Activated CD4-positive, alpha-beta T cell treated with anti-CD3 and anti-CD28 coated beads for 24 hours (primary cell): ENCODE measurements around the gene PBOV1.

Experiments
- DNase-seq, 2 donors: peaks; one replicate each; pipeline ENCODE4 v3.0.0-alpha.2; 2020; ENCODE audit warnings: low read depth in 2 of 2

PBOV1 gene

DNA sequence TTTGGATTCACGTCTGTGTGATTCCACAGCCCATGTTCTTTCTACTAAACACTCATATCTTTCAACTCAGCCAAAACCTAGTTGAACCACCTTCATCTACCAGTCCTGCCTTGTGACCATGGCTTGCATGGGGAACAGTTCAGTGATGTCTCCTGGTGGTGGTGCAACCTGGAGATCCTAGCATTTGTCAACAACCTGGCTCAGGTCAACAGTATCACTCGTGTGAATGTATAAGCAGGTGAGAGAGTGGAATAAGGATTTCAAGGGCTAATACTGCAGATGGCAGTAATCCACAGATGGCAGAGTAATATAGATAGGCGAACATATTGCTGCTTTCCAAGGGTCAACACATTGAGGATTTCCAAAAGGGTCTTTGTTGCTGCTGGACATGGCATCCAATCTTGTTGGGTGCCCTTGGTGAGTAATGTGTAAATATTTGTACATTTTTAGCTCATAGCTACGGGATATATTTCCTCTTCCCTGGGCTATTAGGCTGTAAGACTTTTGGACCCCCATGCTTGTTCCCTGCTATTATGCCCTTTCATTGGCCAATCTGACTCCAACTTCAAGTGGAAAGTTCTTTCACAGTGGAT lies 13.4 kb downstream of the PBOV1 start:
- DNase-seq, result no peak

DNA sequence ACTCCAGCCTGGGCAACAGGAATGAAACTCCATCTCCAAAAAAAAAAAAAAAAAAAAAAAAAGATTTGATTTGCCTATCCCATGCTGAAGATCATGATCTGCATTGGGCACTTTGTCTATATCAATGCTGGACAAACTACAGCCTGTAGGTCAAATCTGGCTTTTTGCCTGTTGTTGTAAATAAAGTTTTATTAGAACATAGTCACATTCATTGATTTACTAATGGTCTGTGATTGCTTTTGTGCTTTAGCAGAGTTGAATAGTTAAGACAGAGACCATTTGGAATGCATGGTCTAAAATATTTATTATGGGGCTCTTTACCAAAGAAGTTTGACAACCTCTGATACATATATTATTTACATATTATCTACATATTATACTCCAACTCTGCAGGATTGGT lies 14.0 kb downstream of the PBOV1 start:
- no peak for DNase-seq

DNA sequence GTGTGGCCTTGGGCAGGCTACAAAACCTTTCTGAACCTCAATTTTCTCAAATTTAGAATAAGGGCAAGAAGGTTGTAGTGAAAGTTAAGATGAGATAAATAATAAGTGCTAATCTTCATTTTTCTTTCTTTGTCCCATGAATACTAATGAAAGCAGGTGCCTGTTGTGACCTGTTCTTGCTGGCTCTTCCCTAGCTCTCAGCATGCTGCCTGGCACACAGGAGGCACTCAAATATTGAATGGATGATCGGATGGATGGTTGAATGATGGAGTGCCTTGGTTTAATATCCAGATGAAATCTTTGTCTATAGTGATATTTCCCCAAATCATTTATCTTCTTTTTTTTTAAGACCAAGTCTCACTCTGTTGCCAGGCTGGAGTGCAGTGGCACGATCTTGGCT lies 15.0 kb downstream of the PBOV1 start:
- no peak for DNase-seq

DNA sequence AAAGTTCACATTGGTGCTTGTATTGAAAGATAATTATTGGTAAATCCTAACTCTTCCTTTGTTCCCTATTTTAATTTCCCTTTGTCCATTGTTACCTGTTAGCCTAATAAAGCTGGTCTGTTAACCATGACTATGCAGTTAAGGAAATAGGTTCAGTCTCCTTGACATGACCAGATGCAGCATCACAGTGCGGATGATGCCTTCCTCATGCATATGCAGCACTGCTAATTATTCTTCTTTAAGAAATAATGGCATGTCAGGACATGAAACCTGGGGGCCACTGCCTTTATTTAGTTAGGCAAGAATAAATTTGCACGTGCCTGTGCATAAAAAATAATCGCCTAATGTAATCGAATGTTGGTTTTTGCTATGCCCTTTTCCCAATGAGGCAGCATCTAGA lies 16.5 kb downstream of the PBOV1 start:
- DNase-seq, result no peak

DNA sequence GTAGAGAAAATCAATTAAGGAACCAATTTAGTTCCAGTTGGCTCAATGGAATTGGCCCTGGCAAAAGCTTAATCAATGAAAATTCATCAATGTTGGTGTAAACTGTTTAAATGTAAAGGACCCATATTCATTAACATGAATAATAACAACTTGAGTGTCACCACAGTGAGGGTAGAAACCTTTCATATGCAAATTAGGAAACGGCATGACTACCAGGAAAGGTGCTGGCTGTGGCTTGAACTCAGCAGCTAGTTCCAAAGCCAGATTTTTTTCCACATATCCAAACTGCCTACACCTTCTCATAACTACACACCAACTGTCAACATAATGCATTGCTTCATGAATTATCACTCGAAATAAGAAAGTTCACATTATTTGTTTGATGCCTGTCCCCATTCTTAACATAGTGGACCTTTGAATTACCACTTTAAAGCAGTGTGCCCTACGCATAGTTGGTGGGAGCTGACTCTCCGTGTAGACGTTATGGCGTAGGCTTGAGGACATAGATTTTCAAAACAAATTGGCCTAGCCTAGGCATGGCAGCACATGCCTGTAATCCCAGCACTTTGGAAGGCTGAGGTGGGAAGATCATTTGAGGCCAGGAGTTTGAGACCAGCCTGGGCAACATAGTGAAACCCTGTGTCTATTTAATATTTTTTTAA lies 19.7 kb downstream of the PBOV1 start:
- no peak for DNase-seq

DNA sequence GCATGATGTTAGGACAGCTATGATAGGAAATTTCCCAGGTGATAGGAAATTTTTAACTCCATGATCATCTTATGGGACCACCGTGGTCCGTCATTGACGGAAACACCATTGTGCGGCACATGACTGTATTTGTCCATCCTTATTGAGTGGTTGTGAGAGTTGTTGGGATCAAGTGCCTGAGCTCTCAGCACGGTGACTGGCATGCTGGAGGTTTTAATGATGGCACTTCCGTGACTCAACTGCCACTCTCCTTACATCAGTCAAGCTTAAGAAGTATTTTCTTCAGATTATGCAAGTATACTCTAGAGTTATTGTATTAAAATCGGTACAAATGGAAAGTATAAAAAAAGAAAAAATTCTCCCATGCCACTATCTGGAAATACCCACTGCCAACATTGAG lies 20.7 kb downstream of the PBOV1 start:
- no peak for DNase-seq

DNA sequence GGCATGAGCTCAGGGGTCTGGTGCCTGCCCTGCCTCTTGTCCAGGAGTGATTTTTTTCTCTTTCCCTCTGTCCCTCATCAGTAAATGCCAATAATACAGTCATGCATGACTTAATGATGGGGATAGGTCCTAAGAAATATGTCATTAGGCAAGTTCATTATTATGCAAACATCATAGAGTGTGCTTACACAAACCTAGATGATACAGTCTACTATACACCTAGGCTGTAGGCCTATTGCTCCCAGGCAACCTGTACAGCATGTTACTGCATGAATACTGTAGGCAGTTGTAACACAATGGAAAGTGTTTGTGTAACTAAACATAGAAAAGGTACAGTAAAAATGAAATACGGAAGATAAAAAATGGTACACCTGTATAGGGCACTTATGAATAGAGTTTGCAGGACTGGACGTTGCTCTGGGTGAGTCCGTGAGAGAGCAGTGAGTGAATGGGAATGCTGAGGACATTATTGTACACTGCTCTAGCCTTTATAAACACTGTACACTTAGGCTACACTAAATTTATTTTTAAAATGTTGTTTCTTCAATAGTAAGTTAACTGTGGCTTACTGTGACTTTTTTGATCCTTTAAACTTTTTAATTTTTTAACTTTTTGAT lies 22.1 kb downstream of the PBOV1 start:
- DNase-seq, result no peak

DNA sequence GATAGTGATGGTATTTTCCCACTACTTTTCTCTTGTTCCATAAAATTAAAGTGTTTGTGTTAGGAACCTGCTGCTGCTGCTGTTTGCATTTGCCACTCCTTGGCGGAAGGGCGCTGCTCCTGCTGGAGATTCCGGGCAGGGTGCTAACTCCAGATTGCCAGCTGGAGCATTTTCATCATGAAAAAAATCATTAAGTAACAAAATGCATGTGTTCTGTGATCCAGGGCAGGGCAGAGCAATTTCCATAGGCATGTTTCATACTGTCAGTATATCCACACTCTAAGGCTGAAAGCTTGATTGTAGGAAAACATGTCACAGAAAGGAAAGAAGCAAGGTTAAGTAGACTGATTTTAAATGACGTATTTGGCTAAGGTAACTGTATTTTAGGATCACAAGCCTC lies 24.0 kb downstream of the PBOV1 start:
- no peak for DNase-seq

DNA sequence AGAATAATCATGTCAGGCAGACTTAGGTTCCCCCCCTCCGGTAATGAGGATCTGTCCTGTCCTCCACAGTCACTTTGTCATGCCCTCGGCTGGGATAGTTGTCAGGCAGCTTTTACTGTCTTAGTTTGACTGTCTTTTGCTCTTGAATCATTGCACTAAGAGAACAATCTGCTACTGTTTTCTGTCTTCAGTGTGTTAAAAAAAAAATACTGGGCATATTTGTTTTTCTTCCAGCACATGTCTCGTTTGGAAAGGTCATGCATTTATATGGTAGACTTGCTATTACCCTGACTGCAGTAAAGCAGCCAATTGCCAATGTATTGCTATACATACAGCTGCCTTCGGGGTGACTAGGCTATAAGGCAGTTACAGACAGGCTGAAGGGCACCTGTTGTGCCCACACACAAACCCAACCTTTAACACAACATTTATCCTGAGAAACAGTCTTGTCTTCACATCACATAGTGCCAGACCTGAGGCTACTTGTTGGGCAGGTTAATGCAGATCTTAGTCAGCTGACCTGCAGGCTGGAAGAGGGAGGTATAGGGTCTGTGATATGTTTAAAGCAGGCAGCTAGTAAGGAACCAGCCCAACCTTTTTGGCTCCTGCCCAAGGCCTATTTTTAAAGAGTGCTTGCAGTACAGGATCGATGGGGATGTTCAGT lies 29.9 kb downstream of the PBOV1 start:
- DNase-seq, result no peak

DNA sequence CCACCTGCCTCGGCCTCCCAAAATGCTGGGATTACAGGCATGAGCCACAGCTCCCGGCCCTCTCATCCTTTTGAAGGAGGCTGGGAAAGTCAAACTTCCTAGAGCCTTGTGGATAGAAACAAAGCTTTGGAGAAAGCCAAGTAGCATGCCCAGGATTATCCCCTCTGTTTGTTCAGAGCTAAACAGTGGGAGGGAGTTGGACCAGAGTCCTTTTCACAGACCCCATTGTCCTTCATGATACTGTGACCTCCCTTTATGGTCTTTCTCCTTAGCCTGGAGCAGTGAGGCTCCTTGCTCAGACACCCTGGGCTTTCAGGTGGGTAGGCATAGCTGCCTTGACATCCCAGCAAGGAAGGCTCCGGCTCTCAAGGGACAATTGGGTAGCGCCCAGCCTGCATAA lies 31.1 kb downstream of the PBOV1 start:
- no peak for DNase-seq

DNA sequence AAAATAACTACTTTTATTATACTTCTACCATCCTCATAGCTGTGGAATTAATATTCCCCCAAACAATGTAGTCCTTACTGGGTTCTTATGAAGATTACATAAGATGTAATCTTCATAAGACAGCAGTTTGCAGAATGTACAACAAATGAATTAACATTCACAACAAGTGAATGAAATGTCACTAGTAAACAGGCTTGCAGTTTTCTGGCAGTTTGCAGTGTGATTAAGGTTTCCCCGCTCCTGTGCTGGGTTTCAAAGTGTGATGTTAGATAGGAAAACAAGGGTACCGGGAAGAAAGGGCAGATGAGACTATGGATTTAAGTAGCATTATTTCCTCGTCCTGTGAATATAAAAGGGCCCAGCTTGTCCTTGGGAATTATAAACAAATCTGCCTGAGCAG lies 34.1 kb downstream of the PBOV1 start:
- DNase-seq, result no peak

DNA sequence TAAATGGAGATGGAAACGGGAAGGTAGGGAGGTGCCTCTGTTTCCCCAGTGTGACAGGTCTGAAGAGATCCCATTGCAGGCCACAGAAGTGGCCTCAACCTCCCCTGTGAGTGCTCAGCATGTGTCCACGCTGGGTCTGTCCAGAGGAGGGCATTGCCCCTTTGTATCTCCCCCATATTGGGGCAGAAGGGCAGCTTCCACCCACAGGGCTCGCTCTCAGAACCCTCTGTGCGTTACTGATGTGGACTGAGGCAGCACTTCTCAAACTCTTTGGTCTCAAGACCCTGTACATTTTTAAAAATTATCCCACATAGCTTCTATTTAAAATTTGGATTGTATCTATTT lies 34.5 kb downstream of the PBOV1 start:
- DNase-seq, result no peak

DNA sequence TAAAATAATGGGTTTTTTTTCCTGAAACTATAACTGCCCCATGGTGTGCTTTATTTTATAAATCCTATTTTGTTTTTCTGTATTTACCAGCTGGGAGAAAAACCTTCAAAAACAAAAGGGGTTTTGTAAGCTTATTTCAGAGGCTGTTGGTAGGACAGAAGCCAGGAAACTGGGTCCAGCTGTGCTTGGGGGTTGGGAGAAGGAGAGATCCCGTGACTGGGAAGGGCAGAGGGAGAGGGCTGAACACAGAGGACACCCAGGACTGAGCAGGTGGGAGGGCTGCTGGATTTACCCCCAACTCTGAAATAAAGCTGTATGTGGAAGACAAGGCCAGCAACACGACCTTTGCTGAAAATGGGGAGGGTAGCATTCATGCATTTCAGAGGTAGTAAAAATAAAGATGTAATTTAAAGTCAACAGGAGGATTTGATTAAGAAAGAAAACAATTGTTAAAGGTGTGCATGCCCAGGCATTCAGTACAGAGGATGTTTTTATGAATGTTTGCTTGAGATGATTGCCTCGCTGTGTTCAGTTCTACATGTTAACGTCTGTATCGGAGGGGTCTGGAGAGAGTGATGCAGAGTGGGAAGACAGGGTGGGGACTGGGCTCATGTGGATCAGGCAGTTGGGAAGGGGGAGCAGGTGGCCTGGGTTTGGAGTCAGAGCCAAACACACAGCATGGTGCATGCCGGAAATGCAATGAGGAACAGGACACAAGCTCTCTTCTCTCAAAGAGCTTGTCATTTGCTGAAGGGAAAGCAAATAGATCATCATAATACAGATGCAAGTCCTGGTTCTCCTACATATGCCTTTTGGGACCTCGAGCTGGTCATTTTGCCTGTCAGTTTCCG lies 35.1 kb downstream of the PBOV1 start:
- DNase-seq, result no peak

DNA sequence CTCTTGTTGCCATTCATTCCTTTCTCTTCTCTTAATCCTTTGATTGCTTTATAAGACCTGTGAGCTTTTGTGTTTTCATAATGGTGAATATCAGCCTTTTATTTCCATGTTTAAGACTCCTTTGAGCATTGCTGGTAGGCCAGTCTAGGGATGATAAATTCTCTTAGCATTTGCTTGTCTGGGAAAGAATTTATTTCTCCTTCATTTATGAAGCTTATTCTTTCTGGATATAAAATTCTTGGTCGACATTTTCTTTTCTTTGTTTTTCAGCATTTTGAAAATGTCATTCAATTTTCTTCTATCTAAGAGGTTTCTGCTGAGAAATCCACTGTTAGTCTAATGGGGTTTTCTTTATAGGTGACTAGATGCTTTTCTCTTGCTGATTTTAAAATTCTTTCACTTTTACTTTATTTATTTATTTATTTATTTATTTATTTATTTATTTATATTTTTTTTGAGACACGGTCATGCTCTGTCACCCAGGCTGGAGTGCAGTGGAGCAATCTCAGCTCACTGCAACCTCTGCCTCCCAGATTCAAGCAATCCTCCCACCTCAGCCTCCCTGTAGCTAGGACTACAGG lies 41.5 kb downstream of the PBOV1 start:
- no peak for DNase-seq

DNA sequence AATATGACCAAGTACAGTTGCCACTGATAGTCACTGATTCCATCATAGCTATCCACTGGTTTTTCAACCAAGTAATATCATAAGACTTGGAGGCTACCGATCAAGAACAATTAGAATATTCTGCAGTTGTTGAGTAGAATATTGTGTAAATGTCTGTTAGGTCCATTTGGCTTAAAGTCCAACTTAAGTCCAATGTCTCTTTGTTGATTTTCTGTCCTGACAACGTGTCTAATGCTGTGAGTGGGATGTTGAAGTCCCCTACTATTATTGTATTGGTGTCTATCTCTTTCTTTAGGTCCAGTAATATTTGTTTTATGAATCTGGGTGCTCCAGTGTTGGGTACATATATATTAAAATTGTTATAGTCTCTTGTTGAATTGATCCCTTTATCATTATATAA lies 42.7 kb downstream of the PBOV1 start:
- no peak for DNase-seq
